Stomach (tissue), 4 donors: ENCODE measurements around the gene PLEKHH1.

Experiments
- EP300 ChIP-seq: sonication (generic); formaldehyde crosslinking; IDR thresholded peaks from one replicate; pipeline ENCODE4 v1.6.1; 2017; ENCODE audit warnings: antibody characterized with exemption
- POLR2A ChIP-seq, 4 donors: fragments of 450-650 bp; IDR thresholded peaks; one replicate each; pipeline ENCODE4 v1.6.1; 2016; ENCODE audit warnings: antibody characterized with exemption in 4 of 4, control low read depth in 2 of 4, mild to moderate bottlenecking in 1 of 4, moderate library complexity in 1 of 4
- POLR2AphosphoS5 ChIP-seq, 3 donors: sonication (generic); formaldehyde crosslinking; IDR thresholded peaks; one replicate each; pipeline ENCODE4 v1.6.1; 2016; ENCODE audit warnings: antibody characterized with exemption in 3 of 3
- TF ChIP-seq, protein P1 (sequence below), 7 experiments: fragments of 450-650 bp in 4 of 7; fragments of 200-600 bp in 3 of 7; sonication (generic) in 3 of 7; IDR thresholded peaks; one replicate each; pipeline ENCODE4 v1.5.1; 2016 to 2019; ENCODE audit warnings: antibody characterized with exemption in 7 of 7, control low read depth in 2 of 7, mild to moderate bottlenecking in 1 of 7

- TF ChIP-seq, protein P1, sequence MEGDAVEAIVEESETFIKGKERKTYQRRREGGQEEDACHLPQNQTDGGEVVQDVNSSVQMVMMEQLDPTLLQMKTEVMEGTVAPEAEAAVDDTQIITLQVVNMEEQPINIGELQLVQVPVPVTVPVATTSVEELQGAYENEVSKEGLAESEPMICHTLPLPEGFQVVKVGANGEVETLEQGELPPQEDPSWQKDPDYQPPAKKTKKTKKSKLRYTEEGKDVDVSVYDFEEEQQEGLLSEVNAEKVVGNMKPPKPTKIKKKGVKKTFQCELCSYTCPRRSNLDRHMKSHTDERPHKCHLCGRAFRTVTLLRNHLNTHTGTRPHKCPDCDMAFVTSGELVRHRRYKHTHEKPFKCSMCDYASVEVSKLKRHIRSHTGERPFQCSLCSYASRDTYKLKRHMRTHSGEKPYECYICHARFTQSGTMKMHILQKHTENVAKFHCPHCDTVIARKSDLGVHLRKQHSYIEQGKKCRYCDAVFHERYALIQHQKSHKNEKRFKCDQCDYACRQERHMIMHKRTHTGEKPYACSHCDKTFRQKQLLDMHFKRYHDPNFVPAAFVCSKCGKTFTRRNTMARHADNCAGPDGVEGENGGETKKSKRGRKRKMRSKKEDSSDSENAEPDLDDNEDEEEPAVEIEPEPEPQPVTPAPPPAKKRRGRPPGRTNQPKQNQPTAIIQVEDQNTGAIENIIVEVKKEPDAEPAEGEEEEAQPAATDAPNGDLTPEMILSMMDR (IDR thresholded peaks at IDR 0.05) = no peak
- TF ChIP-seq POLR2A (IDR thresholded peaks at IDR 0.05) = no peak
- no peak for TF ChIP-seq POLR2AphosphoS5 (IDR thresholded peaks at IDR 0.05)
- no peak for TF ChIP-seq EP300
These were observed 5.4 kb downstream of the PLEKHH1 start for GRCh38 chr14:67538501-67538900.
